Testis (tissue), 2 donors: ENCODE data around the gene MUC5AC.

Source experiments
- POLR2A ChIP-seq: fragments of 450-650 bp; IDR thresholded peaks from one replicate; pipeline ENCODE4 v1.6.1; 2017; ENCODE audit warnings: antibody characterized with exemption, mild to moderate bottlenecking, moderate library complexity
- TF ChIP-seq, protein P1 (sequence below), 3 experiments: fragments of 450-650 bp in 2 of 3; fragments of 200-600 bp in 1 of 3; sonication (generic) in 1 of 3; IDR thresholded peaks; one replicate each; pipeline ENCODE4 v1.5.1; 2016 to 2019; ENCODE audit warnings: antibody characterized with exemption in 3 of 3, mild to moderate bottlenecking in 2 of 3, moderate library complexity in 1 of 3

DNA sequence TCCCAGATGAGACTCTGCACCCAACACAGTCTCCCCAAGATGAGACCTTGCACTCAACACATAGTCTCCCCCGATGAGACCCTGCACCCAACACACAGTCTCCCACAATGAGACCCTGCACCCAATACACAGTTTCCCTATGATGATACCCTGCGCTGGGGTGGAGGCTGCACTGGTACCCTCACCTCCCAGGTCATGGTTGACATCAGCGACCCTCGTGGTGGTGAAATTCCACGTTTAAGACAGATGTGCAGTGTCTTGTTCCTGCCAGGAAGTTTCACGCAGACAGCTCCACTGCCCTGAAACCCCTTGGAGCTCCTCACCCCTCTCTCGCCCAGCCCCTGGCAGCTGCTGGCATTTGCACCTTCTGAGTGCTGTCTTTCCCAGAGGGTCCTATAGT is 9.5 kb downstream of the MUC5AC start:
- TF ChIP-seq, protein P1, sequence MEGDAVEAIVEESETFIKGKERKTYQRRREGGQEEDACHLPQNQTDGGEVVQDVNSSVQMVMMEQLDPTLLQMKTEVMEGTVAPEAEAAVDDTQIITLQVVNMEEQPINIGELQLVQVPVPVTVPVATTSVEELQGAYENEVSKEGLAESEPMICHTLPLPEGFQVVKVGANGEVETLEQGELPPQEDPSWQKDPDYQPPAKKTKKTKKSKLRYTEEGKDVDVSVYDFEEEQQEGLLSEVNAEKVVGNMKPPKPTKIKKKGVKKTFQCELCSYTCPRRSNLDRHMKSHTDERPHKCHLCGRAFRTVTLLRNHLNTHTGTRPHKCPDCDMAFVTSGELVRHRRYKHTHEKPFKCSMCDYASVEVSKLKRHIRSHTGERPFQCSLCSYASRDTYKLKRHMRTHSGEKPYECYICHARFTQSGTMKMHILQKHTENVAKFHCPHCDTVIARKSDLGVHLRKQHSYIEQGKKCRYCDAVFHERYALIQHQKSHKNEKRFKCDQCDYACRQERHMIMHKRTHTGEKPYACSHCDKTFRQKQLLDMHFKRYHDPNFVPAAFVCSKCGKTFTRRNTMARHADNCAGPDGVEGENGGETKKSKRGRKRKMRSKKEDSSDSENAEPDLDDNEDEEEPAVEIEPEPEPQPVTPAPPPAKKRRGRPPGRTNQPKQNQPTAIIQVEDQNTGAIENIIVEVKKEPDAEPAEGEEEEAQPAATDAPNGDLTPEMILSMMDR (IDR thresholded peaks at IDR 0.05), result no peak
- TF ChIP-seq POLR2A, result no peak
